Measurements from ENCODE around the gene IL34.

- TF ChIP-seq POLR2AphosphoS5 (IDR thresholded peaks at IDR 0.05) (no peak), CTCF (IDR thresholded peaks at IDR 0.05; ENCODE audit: poor library complexity, severe bottlenecking) (no peak), EZH2 (IDR thresholded peaks at IDR 0.05; ENCODE audit: borderline replicate concordance, insufficient read depth, low read length, poor library complexity, severe bottlenecking) (no peak)
Observed at GRCh38 chr16:70680495-70681381, 34.4 kb downstream of the IL34 start.

Data from neural cell (in vitro differentiated cells).